GM19455 (cell line): ENCODE data around the gene MXI1.
"Not testable (repeated sequence)": the region's sequence is repeated elsewhere in the genome, so short reads cannot be mapped to it uniquely, and the experiment has no call there.

ENCODE experiments used
- ATAC-seq: cut with Tn5 transposase; IDR thresholded peaks from one replicate; pipeline ENCODE4 v1.9.1; 2021; ENCODE audit not compliant: unreplicated experiment

The MXI1 gene

GRCh38 chr10:110311357-110311949 lies 104.0 kb downstream of the MXI1 start:
- ATAC-seq: no peak

GRCh38 chr10:110312206-110312605 lies 104.8 kb downstream of the MXI1 start:
- no peak for ATAC-seq

DNA sequence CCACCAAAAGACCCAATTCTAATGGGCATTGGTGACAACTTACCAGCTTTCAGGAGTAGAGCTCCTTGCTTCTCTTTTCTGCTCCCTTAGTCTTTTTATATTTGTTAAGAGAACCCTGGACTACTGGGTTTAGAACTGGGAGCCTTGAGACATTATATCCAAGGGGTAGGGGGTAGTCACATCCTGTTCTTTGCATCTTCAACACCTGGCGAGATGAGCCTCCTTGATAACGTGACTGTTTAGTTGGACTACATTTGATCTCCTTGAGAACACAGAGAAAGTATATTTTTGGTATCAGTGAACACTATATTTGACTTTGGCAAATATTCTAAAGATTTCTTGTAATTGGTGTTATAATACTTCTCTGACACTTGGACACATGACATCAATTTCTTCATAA lies 106.3 kb downstream of the MXI1 start:
- ATAC-seq: no peak

- no peak for ATAC-seq
These were observed 110.8 kb downstream of the MXI1 start for GRCh38 chr10:110317866-110318850.

- no peak for ATAC-seq
These were observed 114.6 kb downstream of the MXI1 start for GRCh38 chr10:110321869-110322620.

- ATAC-seq: no peak
These were observed 116.1 kb downstream of the MXI1 start for GRCh38 chr10:110323503-110323902.

GRCh38 chr10:110324201-110324804 lies 116.9 kb downstream of the MXI1 start:
- ATAC-seq: no peak

DNA sequence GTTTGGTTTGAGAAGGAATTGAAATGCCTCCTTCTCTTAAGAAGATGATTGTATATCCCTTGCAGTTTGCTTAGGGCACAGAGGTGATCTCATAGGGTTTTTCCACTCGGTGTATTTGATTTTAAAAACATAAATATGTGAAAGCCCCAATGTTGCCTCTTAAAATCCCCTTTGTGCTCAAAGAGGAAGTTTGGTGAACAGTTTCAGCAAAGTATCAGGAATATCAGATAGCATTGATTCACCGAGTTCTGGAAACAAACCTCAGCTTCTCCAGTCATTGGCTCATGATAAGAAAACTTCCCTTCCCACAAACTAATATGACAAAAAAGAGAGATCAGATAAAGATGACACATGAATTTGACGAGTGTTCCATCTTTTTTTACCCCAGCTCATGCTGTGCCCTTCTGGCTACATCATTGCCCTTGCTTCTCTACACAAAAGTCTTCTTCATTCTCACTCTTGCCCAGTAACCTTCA lies 117.4 kb downstream of the MXI1 start:
- no peak for ATAC-seq

DNA sequence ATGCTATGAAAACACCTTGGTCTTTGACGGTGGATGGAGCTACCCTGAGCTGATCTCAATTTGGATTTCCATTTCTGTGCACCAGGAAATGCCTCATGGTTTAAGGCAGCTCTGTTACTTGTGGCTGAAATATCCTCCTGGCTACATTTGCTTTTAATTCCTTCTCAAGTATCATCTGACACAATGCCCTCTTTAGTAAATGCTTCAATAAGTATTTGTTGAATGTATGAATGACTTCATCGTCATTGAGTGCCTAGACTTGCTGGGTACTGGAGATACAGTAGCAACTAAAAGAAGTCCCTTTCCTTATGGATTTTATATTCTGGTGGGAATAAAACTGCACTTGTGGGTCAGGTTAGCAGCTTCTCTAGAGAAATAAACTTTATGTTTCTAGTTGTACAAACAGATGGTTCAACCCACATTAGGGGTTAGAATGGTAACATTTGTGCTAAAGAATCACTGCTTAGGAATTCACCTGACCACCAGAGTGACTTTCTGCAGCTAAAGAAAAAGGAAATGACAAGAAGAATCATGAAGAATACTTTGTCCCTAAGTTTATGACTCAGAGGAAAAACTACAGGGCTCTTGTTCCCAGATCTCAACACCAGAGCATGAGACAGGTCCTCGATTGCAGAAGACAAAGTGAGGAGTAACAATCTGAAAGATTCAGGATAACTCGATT lies 119.1 kb downstream of the MXI1 start:
- no peak for ATAC-seq

DNA sequence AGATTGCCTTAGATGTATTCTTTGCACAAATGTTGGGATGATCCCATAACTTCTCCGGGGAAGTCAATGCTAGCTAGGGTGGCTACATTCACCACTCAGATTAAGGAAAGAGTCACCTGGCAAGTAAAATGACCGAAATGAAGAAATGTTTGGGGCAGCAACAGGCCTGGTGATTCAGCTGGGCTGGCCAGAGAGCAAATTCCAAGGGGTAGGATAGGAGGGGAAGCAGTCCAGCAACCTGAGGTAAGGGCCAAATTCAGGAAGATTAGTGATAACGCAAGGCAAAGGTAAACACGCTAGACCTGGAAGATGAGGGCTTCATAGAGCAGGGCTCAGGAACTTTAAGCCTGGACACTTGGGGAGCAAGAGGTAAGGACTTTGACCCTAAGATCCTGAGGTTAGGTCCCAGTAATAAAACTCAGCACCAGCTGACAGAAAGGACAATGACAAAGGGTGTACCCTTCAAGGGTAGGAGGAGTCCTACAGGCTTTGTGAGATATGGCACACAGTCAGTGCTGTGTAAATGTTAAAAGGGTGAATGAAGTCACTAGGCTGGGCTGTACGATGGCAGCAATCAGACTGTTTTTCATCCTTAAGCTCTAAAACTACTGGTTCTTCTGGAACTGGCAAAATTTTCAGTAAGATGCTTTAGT lies 120.0 kb downstream of the MXI1 start:
- ATAC-seq: no peak

DNA sequence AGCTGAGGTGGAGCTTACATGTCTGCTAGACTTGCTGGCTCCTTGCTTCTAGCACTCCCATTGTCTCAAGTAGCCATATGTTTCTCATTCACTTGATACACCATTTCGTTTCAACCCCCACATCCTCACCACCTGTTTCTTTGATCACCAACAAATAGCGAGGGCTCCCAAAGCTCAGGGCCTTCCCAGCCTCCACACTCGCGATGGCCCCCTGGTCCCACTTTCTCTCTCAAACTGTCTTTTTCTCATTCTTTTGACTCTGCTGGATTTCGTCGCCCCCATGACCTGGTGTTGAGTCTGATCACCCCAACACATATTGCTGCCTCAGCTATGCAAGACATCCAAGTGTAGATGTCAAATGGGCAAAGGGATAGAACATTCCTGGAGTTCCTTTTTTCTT lies 123.3 kb downstream of the MXI1 start:
- ATAC-seq: no peak

GRCh38 chr10:110331226-110331795 lies 123.9 kb downstream of the MXI1 start:
- ATAC-seq: not testable (repeated sequence)

DNA sequence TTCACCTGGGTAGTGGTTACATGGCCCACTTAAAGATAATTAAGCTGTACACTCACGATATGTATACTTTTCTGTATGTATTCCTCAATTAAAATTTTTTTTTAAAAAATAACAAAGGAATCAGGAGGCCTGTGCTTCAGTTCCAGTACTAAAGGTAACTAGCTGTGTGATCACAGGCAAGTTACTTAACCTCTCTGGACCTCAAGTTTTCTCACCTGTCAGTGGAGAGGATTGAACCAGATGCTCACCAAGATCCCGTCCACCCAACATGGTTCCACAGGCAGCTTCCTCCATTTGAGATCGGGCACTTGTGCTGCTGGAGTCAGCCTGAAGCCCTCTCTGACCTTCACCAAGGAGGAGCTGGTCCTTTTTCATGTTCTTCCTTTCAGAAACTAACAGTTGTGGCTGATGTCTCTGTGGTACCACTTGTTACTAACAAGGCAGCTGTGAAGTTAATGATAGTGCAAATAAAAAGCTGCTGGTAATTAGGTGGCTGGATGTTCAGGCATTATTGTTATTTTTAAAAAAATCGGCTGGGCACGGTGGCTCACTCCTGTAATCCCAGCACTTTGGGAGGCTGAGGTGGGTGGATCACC lies 126.8 kb downstream of the MXI1 start:
- ATAC-seq: no peak

DNA sequence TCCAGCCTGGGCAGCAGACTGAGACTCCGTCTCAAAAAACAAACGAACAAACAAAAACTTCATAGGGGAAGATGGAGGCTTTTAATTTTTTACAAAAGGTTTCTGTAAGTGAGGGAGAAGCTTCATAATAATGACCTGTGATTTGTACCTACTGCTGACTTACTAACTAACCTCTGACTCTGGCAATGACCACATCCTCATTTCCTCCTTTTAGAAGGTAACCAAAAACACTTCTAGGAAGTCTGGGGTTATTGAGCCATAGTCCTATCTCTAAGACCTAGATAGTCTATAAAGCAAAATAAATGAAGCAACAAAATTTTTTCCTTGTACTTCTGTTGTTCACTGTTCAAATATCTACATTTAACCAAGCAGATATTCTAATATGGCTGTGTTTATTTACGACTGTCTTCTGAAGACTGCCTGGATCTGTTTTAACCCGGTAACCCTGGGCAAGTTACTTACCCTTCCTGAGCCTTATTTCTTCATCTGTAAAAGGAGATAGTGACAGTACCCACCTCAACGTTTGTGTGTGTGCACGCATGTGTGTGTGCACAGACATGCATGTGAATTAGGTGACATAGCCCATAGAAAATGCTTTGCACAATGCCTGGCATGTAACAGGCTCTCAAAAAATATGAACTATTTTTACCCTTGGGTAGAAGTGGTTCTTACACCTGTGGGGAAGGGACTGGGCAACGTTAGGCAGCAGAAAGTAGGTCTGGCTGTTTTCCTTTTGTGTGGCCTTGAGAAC lies 128.1 kb downstream of the MXI1 start:
- no peak for ATAC-seq

GRCh38 chr10:110336111-110336721 lies 128.8 kb downstream of the MXI1 start:
- ATAC-seq: no peak
